ENCODE measurements around the gene SLC12A2.

GRCh38 chr5:128192368-128192767 lies 108.8 kb downstream of the SLC12A2 start:
- no peak for TF ChIP-seq EZH2 (IDR thresholded peaks at IDR 0.05; ENCODE audit: borderline replicate concordance, insufficient read depth, low read depth, low read length, poor library complexity, severe bottlenecking)
- TF ChIP-seq CTCF (IDR thresholded peaks at IDR 0.05): no peak
